Measurements from ENCODE around the gene FADS3. TPM values are rescaled to one million over a fixed set of nuclear protein-coding genes. Genes with fewer than 3 reads are reported as not detected.

FADS3 gene
- total RNA-seq, 4 donors from 2014 or later, result 9.5 to 76.7 (median 18.4) TPM

DNA sequence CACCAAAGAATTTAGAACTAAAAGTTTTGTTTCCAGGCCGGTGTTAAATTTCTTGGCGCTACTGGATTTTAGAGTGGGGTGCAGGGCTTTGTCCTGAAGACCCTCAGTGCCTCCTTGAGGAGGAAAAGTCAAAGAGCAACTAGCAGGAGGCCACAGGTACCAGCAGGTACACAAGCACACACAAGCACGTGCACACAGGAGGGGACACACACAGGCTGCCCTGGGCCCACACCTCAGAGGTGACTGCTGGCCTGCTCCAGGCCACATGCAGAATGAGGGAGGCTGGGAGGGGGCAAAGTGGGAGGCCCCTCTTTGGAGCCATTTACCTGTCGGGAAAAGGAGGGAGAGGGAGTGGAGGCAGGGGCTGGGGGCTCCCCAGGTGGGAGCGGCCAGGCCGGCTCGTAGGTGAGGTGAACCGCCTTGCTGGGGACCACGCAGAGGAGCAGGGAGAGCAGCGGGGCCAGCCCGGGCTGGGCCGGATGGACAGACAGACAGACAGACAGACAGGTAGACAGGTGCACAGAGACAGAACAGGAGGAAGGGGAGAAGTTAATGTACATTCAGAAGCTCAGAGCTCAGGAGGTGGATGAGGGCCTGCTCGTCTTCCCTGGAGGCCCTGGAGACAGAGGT, 13.8 kb upstream of the FADS3 start:
- DNase-seq, result no peak
- Histone ChIP-seq H3K27me3 (no peaks in the 10 kb centered on the region), H3K27ac (no peak overlapping the region), H3K36me3 (peaks cover 0 to 13% (median 0%) of the 10 kb centered on the region in 3 donors), H3K4me1 (peaks cover 0 to 9% (median 0%) of the 10 kb centered on the region in 4 donors), H3K9me3 (no peaks in the 10 kb centered on the region), H3K4me3 (no peak overlapping the region)
- TF ChIP-seq, protein P1, sequence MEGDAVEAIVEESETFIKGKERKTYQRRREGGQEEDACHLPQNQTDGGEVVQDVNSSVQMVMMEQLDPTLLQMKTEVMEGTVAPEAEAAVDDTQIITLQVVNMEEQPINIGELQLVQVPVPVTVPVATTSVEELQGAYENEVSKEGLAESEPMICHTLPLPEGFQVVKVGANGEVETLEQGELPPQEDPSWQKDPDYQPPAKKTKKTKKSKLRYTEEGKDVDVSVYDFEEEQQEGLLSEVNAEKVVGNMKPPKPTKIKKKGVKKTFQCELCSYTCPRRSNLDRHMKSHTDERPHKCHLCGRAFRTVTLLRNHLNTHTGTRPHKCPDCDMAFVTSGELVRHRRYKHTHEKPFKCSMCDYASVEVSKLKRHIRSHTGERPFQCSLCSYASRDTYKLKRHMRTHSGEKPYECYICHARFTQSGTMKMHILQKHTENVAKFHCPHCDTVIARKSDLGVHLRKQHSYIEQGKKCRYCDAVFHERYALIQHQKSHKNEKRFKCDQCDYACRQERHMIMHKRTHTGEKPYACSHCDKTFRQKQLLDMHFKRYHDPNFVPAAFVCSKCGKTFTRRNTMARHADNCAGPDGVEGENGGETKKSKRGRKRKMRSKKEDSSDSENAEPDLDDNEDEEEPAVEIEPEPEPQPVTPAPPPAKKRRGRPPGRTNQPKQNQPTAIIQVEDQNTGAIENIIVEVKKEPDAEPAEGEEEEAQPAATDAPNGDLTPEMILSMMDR (IDR thresholded peaks at IDR 0.05), result no peak
- TF ChIP-seq POLR2A (IDR thresholded peaks at IDR 0.05), result no peak

DNA sequence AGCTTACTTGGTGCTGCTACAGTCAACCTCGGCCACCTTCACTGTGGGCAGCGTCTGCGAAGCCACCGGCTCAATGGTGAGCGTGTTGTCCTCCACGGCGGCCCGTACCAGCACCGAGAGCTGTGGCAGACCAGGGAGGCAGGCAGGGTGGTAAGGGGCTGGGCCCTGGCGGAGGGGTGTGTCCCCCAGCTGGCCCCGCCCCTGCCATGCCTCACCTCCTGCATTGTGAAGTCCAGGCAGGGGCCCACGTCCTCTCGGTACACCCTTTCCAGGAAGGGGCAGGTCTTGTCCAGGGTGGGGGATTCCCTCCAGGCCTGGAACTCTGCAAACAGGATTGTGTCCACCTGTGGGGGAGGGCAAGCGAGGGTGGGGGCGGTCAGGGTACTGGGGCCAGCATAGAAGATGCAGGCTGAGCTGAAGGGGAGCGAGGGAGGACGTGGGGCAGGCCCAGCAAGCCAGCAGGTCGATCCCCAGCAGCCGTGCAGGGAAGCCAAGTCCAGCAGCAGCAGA, 13.2 kb upstream of the FADS3 start:
- Histone ChIP-seq H3K4me3 (no peak overlapping the region), H3K27me3 (no peaks in the 10 kb centered on the region), H3K27ac (no peak overlapping the region), H3K9me3 (no peaks in the 10 kb centered on the region), H3K4me1 (peaks cover 0 to 7% (median 0%) of the 10 kb centered on the region in 4 donors), H3K36me3 (peaks cover 0 to 13% (median 0%) of the 10 kb centered on the region in 3 donors)
- no peak for DNase-seq
- TF ChIP-seq POLR2A (IDR thresholded peaks at IDR 0.05), result no peak
- TF ChIP-seq, protein P1 (IDR thresholded peaks at IDR 0.05), result no peak

DNA sequence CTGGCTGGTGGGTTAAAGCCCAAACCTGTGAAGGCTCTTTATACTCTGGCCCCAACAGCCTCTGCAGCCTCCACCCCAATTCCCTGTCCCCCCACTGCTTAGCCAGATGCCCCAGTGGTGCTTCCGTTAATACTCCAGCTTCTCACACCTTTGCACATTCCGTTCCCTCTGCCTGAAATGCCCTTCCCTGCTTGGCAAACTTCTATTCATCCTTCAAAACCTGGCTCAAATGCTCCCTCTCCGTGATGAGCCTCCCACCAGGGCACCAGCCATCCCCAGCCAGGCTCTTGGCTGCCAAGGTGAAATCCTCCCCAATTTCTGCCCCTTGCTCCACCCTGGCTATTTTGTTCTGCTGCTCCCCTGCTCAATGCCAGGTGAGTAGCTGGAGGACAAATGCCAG, 12.5 kb upstream of the FADS3 start:
- H3K27me3 ChIP-seq, result no peaks in the 10 kb centered on the region
- no peak overlapping the region for H3K27ac ChIP-seq

DNA sequence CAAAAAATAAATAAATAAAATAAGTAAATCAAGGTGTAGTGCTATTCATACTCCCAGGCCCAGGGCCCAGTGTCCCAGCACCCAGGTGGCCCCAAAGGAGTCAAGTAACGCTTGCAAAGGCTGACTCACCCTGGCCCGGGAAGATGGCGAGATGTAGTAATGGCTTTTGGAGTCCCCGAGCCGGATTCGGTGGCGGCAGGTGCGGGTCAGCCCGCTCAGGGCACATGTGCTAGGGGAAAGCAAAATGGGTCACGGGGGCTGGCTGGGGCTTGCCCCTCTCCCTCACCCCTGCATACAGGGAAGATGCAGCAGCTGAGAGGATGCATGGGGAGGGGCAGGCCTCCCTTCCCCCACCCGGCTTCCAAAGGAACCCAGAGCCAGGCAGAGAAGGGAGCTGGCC, 11.0 kb upstream of the FADS3 start:
- Histone ChIP-seq H3K4me3 (no peak overlapping the region), H3K9me3 (no peaks in the 10 kb centered on the region), H3K27ac (no peak overlapping the region), H3K27me3 (no peaks in the 10 kb centered on the region), H3K4me1 (peaks cover 0 to 6% (median 0%) of the 10 kb centered on the region in 4 donors), H3K36me3 (peaks cover 0 to 13% (median 0%) of the 10 kb centered on the region in 3 donors)
- TF ChIP-seq, protein P1 (IDR thresholded peaks at IDR 0.05), result no peak
- no peak for TF ChIP-seq POLR2A (IDR thresholded peaks at IDR 0.05)
- DNase-seq, result no peak

More for the DNA sequence above, 12.5 kb upstream of the FADS3 start:
- H3K4me3 ChIP-seq, result no peak overlapping the region
- H3K9me3 ChIP-seq, result no peaks in the 10 kb centered on the region
- H3K4me1 ChIP-seq, result peaks cover 0 to under 1% (median 0%) of the 10 kb centered on the region in 4 donors
- peaks cover 0 to 13% (median 0%) of the 10 kb centered on the region in 3 donors for H3K36me3 ChIP-seq
- TF ChIP-seq POLR2A (IDR thresholded peaks at IDR 0.05), result no peak
- TF ChIP-seq, protein P1 (IDR thresholded peaks at IDR 0.05), result no peak
- DNase-seq, result no peak

DNA sequence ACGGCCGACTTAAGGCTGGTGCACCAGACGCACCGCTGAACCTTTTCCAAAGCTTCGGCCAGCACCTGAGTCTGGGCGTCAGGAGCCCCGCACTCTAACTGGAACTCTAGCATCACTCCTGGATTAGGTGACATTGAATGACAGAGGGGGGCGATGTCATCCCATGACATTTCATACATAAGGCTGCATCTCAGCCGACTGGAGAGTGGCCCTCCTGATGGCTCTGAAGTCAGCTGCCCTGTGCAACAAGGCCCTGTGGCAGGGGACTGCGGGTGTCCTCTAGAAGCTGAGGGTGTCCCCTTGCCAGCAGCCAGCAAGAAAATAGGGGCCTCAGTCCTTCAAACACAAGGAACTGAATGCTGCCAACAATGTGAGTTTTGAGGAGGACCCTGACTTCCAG, 10.1 kb upstream of the FADS3 start:
- TF ChIP-seq POLR2A (IDR thresholded peaks at IDR 0.05), result no peak
- TF ChIP-seq, protein P1 (IDR thresholded peaks at IDR 0.05), result no peak
- no peak for DNase-seq
- H3K27ac ChIP-seq, result no peak overlapping the region
- peaks cover 0 to 16% (median 0%) of the 10 kb centered on the region in 3 donors for H3K36me3 ChIP-seq
- H3K9me3 ChIP-seq, result no peaks in the 10 kb centered on the region
- H3K27me3 ChIP-seq, result no peaks in the 10 kb centered on the region
- no peak overlapping the region for H3K4me3 ChIP-seq
- H3K4me1 ChIP-seq, result peaks cover 0 to 6% (median 0%) of the 10 kb centered on the region in 4 donors

Measured in Peyer's patch (tissue), 4 donors.